IPS-20b (cell line): Measurements from ENCODE around the gene TMCO1.
"Not testable (repeated sequence)": the region's sequence is repeated elsewhere in the genome, so short reads cannot be mapped to it uniquely, and the experiment has no call there.

Experiments
- H3K27ac ChIP-seq: one replicate; pipeline ENCODE4 v1.5.1; 2013; ENCODE audit warnings: low read length
- H3K27me3 ChIP-seq: 2 replicates; pipeline ENCODE4 v1.6.1; 2013; ENCODE audit warnings: mild to moderate bottlenecking, low read length, inconsistent platforms; ENCODE audit not compliant: insufficient read depth
- H3K36me3 ChIP-seq: 2 replicates; pipeline ENCODE4 v1.6.1; 2013; ENCODE audit warnings: low read depth, mild to moderate bottlenecking, inconsistent platforms, low read length, moderate library complexity; ENCODE audit not compliant: insufficient read depth
- H3K4me1 ChIP-seq: 2 replicates; pipeline ENCODE4 v1.6.1; 2013; ENCODE audit warnings: mild to moderate bottlenecking, control low read depth, inconsistent platforms, low read length, moderate library complexity; ENCODE audit not compliant: insufficient read depth
- H3K4me3 ChIP-seq: 2 replicates; pipeline ENCODE4 v1.5.1; 2013; ENCODE audit warnings: mild to moderate bottlenecking, low read length, inconsistent platforms
- H3K9ac ChIP-seq: 2 replicates; pipeline ENCODE4 v1.6.1; 2013; ENCODE audit warnings: low read depth, mild to moderate bottlenecking, inconsistent platforms, low read length, moderate library complexity
- H3K9me3 ChIP-seq: 2 replicates; pipeline ENCODE4 v1.6.1; 2013; ENCODE audit warnings: mild to moderate bottlenecking, low read depth, low read length, inconsistent platforms; ENCODE audit not compliant: insufficient read depth

The TMCO1 gene

GRCh38 chr1:165742194-165742593 is 26.5 kb downstream of the TMCO1 start:
- Histone ChIP-seq H3K36me3 (peaks cover 28% of the 10 kb centered on the region), H3K4me3 (no peak overlapping the region), H3K27me3 (no peaks in the 10 kb centered on the region), H3K27ac (no peak overlapping the region), H3K4me1 (no peaks in the 10 kb centered on the region), H3K9ac (no peak overlapping the region), H3K9me3 (no peaks in the 10 kb centered on the region)

DNA sequence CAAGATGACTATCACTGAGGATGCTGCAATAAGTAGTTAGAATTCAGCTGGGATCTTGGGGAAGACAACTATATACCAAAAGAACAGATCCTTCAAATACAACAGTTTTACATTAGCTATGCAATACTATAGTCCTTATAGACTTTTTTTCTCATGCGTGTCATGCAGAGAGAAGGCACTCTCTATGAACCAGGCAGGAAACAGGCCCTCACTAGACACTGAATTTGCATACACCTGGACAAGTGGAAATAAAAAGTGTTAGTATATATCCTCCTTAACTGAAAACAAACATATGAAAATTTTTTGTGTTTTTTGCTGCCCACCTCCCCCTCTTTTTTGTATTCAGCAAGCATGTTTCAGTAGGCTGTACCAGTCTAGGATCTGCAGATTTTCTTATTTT is 29.9 kb downstream of the TMCO1 start:
- Histone ChIP-seq H3K9ac (no peak overlapping the region), H3K27ac (no peak overlapping the region), H3K4me1 (no peaks in the 10 kb centered on the region), H3K36me3 (peaks cover 28% of the 10 kb centered on the region), H3K27me3 (no peaks in the 10 kb centered on the region), H3K4me3 (no peak overlapping the region), H3K9me3 (no peaks in the 10 kb centered on the region)

GRCh38 chr1:165737196-165737595 is 31.5 kb downstream of the TMCO1 start:
- H3K4me1 ChIP-seq = no peaks in the 10 kb centered on the region
- peaks cover 19% of the 10 kb centered on the region for H3K36me3 ChIP-seq
- no peaks in the 10 kb centered on the region for H3K9me3 ChIP-seq
- H3K4me3 ChIP-seq = no peak overlapping the region
- no peak overlapping the region for H3K9ac ChIP-seq
- no peak overlapping the region for H3K27ac ChIP-seq
- no peaks in the 10 kb centered on the region for H3K27me3 ChIP-seq

DNA sequence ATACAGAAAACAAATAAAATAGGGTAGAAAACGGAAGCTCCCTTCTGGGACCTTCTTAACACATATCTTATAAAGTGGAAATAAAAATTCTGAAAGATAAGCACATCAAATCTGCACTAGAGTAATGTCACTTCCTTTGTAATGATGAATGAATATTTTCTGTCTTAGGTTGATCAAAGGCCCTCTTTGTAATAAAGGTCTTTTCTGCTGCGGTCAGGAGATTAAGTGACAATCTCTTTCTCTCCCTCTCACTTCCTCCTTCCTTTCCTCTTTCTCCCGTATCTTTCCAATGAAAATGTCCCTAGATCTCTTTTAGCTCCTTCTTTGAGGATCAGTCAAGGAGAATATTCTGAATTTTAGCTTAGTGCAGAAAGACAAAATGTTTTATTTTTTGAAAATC is 33.8 kb downstream of the TMCO1 start:
- H3K9me3 ChIP-seq = no peaks in the 10 kb centered on the region
- H3K36me3 ChIP-seq = no peaks in the 10 kb centered on the region; the same call in 1 of the 2 replicates
- no peak overlapping the region for H3K9ac ChIP-seq
- no peak overlapping the region for H3K27ac ChIP-seq
- no peaks in the 10 kb centered on the region for H3K27me3 ChIP-seq
- H3K4me1 ChIP-seq = no peaks in the 10 kb centered on the region
- no peak overlapping the region for H3K4me3 ChIP-seq

DNA sequence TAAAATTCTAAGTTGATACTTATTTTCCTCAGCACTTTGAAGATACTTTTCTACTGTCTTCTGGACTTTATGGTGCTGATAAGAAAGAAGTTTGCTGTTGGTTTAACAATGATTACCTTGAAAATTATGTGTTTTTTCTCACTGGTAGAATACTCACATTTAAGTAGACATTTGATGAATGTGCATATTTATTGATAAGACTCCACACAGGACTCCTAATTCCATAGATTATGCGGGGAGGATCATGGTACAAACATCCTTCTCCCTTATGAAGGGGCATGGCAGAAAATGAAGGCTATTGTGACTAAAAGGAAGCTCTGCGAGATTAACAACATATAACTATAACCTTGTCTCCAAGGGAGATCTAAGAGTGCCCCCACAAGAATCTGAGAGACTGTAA is 41.8 kb downstream of the TMCO1 start:
- no peaks in the 10 kb centered on the region for H3K4me1 ChIP-seq
- no peak overlapping the region for H3K4me3 ChIP-seq
- peaks cover 15% of the 10 kb centered on the region for H3K36me3 ChIP-seq
- no peak overlapping the region for H3K27ac ChIP-seq
- H3K9me3 ChIP-seq = no peaks in the 10 kb centered on the region
- H3K9ac ChIP-seq = no peak overlapping the region
- H3K27me3 ChIP-seq = no peaks in the 10 kb centered on the region

DNA sequence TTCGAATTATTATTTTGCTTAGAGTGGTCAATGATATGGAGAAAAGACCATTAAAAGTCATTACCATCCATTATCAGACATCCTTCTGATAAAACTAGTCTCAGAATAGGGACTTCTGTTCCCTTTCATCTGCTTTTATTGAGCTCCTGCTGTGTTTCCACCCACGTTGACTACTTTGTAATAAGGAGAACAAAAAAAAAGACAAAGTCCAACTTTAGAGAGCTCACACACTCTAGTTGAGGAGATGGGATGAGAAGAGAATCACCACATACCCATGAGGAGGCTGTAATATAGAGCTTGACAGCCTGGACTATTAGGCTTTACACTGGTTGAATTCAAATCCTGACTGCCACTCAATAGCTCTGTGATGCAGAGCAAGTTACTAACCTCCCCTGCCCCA is 42.5 kb downstream of the TMCO1 start:
- Histone ChIP-seq H3K27ac (no peak overlapping the region), H3K9me3 (no peaks in the 10 kb centered on the region), H3K4me3 (no peak overlapping the region), H3K36me3 (peaks cover 15% of the 10 kb centered on the region), H3K27me3 (no peaks in the 10 kb centered on the region), H3K9ac (no peak overlapping the region), H3K4me1 (no peaks in the 10 kb centered on the region)

DNA sequence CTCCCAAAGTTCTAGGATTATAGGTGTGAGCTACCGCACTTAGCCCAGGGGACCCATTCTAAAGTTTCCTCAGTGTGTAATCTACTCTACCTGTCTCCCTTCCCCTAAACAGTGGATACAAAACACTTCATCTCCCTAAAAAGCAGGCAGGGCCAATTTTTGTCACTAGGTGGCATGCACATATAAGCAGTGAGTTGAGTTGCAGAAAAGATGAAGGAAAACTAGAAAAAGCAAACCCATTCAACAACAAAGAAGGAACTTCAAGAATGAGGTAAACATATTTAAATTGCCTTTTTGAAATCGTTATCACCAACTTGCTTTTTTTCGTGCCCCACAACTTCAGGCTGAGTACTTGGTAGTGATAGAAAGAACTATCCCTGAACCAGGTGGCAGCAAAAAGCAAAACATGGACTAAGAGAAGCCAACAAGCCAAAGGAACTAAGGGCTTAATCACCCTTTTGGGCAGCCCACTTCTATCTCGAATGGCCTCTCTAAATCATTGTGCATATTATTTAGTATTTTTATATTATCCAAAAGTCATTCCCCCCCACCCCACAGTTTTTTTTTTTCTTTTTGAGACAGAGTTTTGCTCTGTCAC is 50.7 kb downstream of the TMCO1 start:
- no peaks in the 10 kb centered on the region for H3K36me3 ChIP-seq
- H3K4me1 ChIP-seq = no peaks in the 10 kb centered on the region
- H3K4me3 ChIP-seq = no peak overlapping the region
- H3K9me3 ChIP-seq = no peaks in the 10 kb centered on the region
- no peak overlapping the region for H3K9ac ChIP-seq
- no peak overlapping the region for H3K27ac ChIP-seq
- no peaks in the 10 kb centered on the region for H3K27me3 ChIP-seq

DNA sequence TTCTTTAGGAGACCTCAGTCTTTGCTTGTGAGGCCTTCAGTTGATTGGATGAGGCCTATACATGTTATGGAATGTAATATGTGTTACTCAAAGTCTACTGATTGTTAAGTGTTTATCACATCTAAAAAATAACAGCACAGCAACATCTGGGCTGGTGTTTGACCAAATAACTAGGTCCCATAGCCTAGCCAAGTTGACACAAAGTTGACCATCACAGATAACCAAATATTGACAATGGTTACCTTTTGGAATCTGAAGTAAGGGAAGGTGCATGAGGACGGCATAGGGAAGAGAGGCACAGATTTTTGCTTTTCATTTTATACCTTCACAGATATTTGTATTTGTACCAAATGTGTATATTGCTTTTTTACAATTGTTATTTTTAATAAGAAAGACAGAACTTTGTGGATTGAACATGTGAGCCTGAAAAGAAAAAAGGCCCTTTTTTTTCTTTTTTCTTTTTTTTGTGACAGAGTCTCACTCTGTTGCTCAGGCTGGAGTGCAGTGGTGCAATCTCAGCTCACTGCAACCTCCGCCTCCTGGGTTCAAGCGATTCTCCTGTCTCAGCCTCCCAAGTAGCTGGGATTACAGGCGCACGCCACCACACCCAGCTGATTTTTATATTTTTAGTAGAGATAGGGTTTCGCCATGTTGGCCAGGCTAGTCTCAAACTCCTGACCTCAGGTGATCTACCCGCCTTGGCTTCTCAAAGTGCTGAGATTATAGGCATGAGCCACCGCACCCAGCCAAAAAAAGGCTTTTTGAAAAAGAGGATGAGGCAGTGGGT is 52.2 kb downstream of the TMCO1 start:
- not testable (repeated sequence) for H3K36me3 ChIP-seq, H3K4me1 ChIP-seq, H3K9me3 ChIP-seq, H3K27me3 ChIP-seq, H3K27ac ChIP-seq, H3K9ac ChIP-seq, H3K4me3 ChIP-seq

DNA sequence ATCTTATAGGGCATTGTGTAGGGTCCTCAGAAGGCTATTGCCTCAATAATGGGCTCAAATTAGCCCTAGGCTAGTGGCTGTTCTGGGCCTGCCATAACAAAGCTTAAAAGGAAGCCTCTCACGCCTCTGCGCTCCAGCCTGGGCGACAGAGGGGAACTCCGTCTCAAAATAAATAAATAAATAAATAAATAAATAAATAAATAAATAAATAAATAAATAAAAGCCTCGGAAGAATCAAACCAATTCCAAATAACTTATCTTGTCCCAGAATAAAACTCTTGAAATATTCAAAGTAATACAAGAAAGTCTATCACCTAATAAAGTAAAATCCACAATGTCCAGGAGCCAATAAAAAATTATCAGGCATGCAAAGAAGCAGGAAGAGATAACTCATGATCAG is 55.9 kb downstream of the TMCO1 start:
- Histone ChIP-seq H3K4me1 (no peaks in the 10 kb centered on the region), H3K9me3 (no peaks in the 10 kb centered on the region), H3K36me3 (no peaks in the 10 kb centered on the region)

DNA sequence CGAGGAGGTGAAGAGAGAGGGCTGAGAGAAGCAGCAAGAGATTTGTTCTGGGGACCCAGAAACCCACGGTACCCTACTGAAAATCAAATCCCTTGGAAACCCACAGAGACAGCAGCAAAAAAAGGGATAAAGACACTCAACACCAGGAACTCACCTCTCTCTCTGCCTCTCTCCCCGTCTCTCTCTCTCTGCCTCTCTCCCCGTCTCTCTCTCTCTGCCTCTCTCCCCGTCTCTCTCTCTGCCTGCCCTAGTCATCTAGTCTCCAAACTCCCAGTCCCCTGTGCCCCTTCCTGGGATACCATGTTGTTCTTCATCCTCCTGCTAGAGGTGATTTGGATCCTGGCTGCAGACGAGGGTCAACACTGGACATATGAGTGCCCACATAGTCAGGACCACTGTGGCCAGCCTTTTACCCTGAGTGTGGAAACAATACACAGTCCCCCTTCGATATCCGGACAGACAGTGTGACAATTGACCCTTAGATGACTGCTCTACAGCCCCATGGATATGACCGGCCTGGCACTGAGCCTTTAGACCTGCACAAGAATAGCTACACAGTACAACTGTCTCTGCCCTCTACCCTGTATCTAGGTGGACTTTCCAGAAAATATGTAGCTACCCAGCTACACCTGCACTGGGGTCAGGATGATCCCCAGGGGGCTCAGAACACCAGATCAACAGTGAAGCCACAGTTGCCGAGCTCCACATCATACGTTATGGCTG is 60.5 kb downstream of the TMCO1 start:
- Histone ChIP-seq H3K36me3 (no peaks in the 10 kb centered on the region), H3K4me3 (no peak overlapping the region), H3K9ac (no peak overlapping the region), H3K27ac (no peak overlapping the region), H3K9me3 (no peaks in the 10 kb centered on the region), H3K4me1 (no peaks in the 10 kb centered on the region), H3K27me3 (no peaks in the 10 kb centered on the region)

More for the DNA sequence above, 55.9 kb downstream of the TMCO1 start:
- Histone ChIP-seq H3K9ac (no peak overlapping the region), H3K27me3 (no peaks in the 10 kb centered on the region), H3K4me3 (no peak overlapping the region), H3K27ac (no peak overlapping the region)

DNA sequence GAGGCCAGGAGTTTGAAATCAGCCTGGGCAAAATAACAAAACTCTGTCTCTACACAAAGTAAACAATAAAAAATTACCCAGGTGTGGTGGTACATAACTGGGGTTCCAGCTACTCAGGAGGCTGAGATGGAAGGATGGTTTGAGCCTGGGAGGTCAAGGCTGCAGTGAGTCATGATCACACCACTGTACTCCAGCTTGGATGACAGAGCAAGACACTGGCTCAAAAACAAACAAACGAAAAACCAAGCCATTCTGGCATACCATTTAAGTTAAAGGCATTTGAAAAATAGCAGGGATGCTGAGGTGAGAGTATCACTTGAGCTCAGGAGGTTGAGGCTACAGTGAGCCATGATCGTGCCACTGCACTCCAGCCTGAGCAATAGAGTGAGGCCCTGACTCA is 65.0 kb downstream of the TMCO1 start:
- no peak overlapping the region for H3K4me3 ChIP-seq
- no peak overlapping the region for H3K27ac ChIP-seq
- no peaks in the 10 kb centered on the region for H3K9me3 ChIP-seq

DNA sequence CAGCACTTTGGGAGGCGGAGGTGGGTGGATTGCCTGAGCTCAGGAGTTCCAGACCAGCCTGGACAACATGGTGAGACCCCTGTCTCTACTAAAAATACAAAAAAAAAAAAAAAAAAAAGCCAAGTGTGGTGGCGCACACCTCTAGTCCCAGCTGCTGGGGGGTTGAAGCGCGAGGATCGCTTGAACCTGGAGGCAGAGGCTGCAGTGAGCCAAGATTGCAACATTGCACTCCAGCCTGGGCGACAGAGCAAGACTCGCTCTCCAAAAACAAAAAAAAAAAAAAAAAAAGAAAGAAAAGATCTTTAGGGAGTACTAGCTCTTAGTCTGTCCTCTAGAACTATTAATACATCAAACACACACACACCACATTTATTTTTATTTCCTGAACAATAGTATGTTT is 66.7 kb downstream of the TMCO1 start:
- H3K27me3 ChIP-seq, H3K27ac ChIP-seq, H3K36me3 ChIP-seq, H3K9ac ChIP-seq, H3K4me1 ChIP-seq, H3K9me3 ChIP-seq, H3K4me3 ChIP-seq: not testable (repeated sequence)

More for the DNA sequence above, 65.0 kb downstream of the TMCO1 start:
- no peaks in the 10 kb centered on the region for H3K36me3 ChIP-seq
- no peaks in the 10 kb centered on the region for H3K27me3 ChIP-seq
- no peak overlapping the region for H3K9ac ChIP-seq
- no peaks in the 10 kb centered on the region for H3K4me1 ChIP-seq
